IMR-90 (cell line): Measurements from ENCODE around the gene LONP1. TPM values are rescaled to one million over a fixed set of nuclear protein-coding genes. Genes with fewer than 3 reads are reported as not detected.
A peak's percentile ranks its signal among the peaks of the same experiment; 100 is the strongest.

Source experiments
- ATAC-seq: fragments of 200-7000 bp; cut with Tn5 transposase; 2 replicates; pipeline ENCODE4 v1.9.1; 2020; ENCODE audit warnings: low read depth, mild to moderate bottlenecking, moderate library complexity
- BruUV-seq: library from RNA; stranded (reverse); fragments of 400-500 nt; replicated peaks from 2 replicates; lab custom pipeline; 2021; lab: Mats Ljungman, UMichigan
- CTCF ChIA-PET: fragments of 300-600 bp; formaldehyde crosslinking; extraction: SDS; loops from one replicate; lab custom pipeline; 2021; ENCODE audit warnings: antibody characterized with exemption; lab: Yijun Ruan, JAX
- POLR2A ChIA-PET: fragments of 300-600 bp; sonication (Branson Sonifier 250); formaldehyde crosslinking; loops from one replicate; lab custom pipeline; 2022; ENCODE audit warnings: antibody characterized with exemption; ENCODE audit not compliant: unreplicated experiment; lab: Charles Lee
- DNase-seq: peaks from one replicate; pipeline ENCODE4 v3.0.0; 2013
- H2AFZ ChIP-seq: replicated peaks from 2 replicates; pipeline ENCODE3; 2013; ENCODE audit warnings: low read length, mild to moderate bottlenecking; ENCODE audit not compliant: poor library complexity
- H2AK5ac ChIP-seq: 2 replicates; pipeline ENCODE4 v1.6.1; 2013; ENCODE audit warnings: low read depth, low read length, inconsistent platforms
- H2AK9ac ChIP-seq: replicated peaks from 2 replicates; pipeline ENCODE3; 2013; ENCODE audit warnings: mild to moderate bottlenecking, low read depth, low read length, moderate library complexity; ENCODE audit not compliant: poor library complexity
- H2BK120ac ChIP-seq: 2 replicates; pipeline ENCODE4 v1.6.1; 2013; ENCODE audit warnings: low read depth, low read length, inconsistent platforms
- H2BK15ac ChIP-seq: 3 replicates; pipeline ENCODE4 v1.6.1; 2013; ENCODE audit warnings: low read depth, low read length, inconsistent platforms
- H2BK20ac ChIP-seq: 2 replicates; pipeline ENCODE4 v1.6.1; 2013; ENCODE audit warnings: low read depth, mild to moderate bottlenecking, inconsistent platforms, low read length, moderate library complexity
- H2BK5ac ChIP-seq: 2 replicates; pipeline ENCODE4 v1.6.1; 2013; ENCODE audit warnings: mild to moderate bottlenecking, low read depth, low read length, inconsistent platforms; ENCODE audit not compliant: poor library complexity, severe bottlenecking
- H3K14ac ChIP-seq: replicated peaks from 2 replicates; pipeline ENCODE4 v1.6.1; 2013; ENCODE audit warnings: low read depth, low read length, inconsistent platforms
- H3K18ac ChIP-seq: 2 replicates; pipeline ENCODE4 v1.6.1; 2013; ENCODE audit warnings: low read depth, low read length, control low read depth
- H3K23ac ChIP-seq: 2 replicates; pipeline ENCODE4 v1.6.1; 2013; ENCODE audit warnings: low read depth, low read length, inconsistent platforms
- H3K27ac ChIP-seq: 2 replicates; pipeline ENCODE4 v1.5.1; 2013; ENCODE audit warnings: mild to moderate bottlenecking, control low read depth, low read length; ENCODE audit not compliant: insufficient read depth
- H3K27me3 ChIP-seq: 2 replicates; pipeline ENCODE4 v1.6.1; 2013; ENCODE audit warnings: low read length; ENCODE audit not compliant: control insufficient read depth, insufficient read depth
- H3K36me3 ChIP-seq: 2 replicates; pipeline ENCODE4 v1.6.1; 2013; ENCODE audit warnings: low read length, mixed read lengths; ENCODE audit not compliant: control insufficient read depth, insufficient read depth
- H3K4ac ChIP-seq: 2 replicates; pipeline ENCODE4 v1.6.1; 2013; ENCODE audit warnings: low read depth, low read length, inconsistent platforms
- H3K4me1 ChIP-seq: 2 replicates; pipeline ENCODE4 v1.6.1; 2013; ENCODE audit warnings: low read length, mixed read lengths; ENCODE audit not compliant: control insufficient read depth, insufficient read depth
- H3K4me2 ChIP-seq: 2 replicates; pipeline ENCODE4 v1.6.1; 2013; ENCODE audit warnings: low read depth, mild to moderate bottlenecking, control low read depth, low read length, moderate library complexity
- H3K4me3 ChIP-seq: 2 replicates; pipeline ENCODE4 v1.5.1; 2013; ENCODE audit warnings: low read depth, mild to moderate bottlenecking, control low read depth, low read length, moderate library complexity; ENCODE audit not compliant: insufficient read depth
- H3K56ac ChIP-seq: 2 replicates; pipeline ENCODE4 v1.6.1; 2013; ENCODE audit warnings: low read length, inconsistent platforms; ENCODE audit not compliant: insufficient read depth; ENCODE audit errors: extremely low read depth
- H3K79me1 ChIP-seq, 2 experiments: 2 replicates each; pipeline ENCODE4 v1.6.1; 2013; ENCODE audit warnings: low read length in 2 of 2, inconsistent platforms in 1 of 2, low read depth in 1 of 2
- H3K9ac ChIP-seq: 2 replicates; pipeline ENCODE4 v1.6.1; 2013; ENCODE audit warnings: low read depth, low read length, control low read depth
- H3K9me1 ChIP-seq: 2 replicates; pipeline ENCODE4 v1.6.1; 2013; ENCODE audit warnings: low read length, inconsistent platforms; ENCODE audit not compliant: insufficient read depth
- H3K9me3 ChIP-seq: 2 replicates; pipeline ENCODE4 v1.6.1; 2013; ENCODE audit warnings: low read length; ENCODE audit not compliant: control insufficient read depth, insufficient read depth
- H4K20me1 ChIP-seq: 2 replicates; pipeline ENCODE4 v1.6.1; 2013; ENCODE audit warnings: low read length, inconsistent platforms; ENCODE audit not compliant: insufficient read depth
- H4K5ac ChIP-seq: 2 replicates; pipeline ENCODE4 v1.6.1; 2013; ENCODE audit warnings: mild to moderate bottlenecking, low read depth, low read length, control low read depth
- H4K8ac ChIP-seq, 2 experiments: 2 replicates each; pipeline ENCODE4 v1.6.1; 2013; ENCODE audit warnings: low read depth in 2 of 2, low read length in 2 of 2, control low read depth in 1 of 2, inconsistent platforms in 1 of 2
- H4K91ac ChIP-seq: 2 replicates; pipeline ENCODE4 v1.6.1; 2013; ENCODE audit warnings: low read depth, low read length, inconsistent platforms; ENCODE audit not compliant: insufficient read depth
- BHLHE40 ChIP-seq: fragments of 150-350 bp; IDR thresholded peaks from 2 replicates; pipeline ENCODE4 v1.6.1; 2016; ENCODE audit warnings: mild to moderate bottlenecking, low read depth, low read length
- FOS ChIP-seq: fragments of 150-350 bp; IDR thresholded peaks from 2 replicates; pipeline ENCODE4 v1.6.1; 2016; ENCODE audit warnings: low read depth, low read length
- MAFK ChIP-seq: IDR thresholded peaks from 2 replicates; pipeline ENCODE4 v1.6.1; 2012; ENCODE audit warnings: low read depth, low read length, improper control_type of control experiment
- MAZ ChIP-seq: IDR thresholded peaks from 2 replicates; pipeline ENCODE4 v1.6.1; 2012; ENCODE audit warnings: low read depth, mild to moderate bottlenecking, low read length, improper control_type of control experiment, moderate library complexity, borderline replicate concordance
- MXI1 ChIP-seq: IDR thresholded peaks from 2 replicates; pipeline ENCODE4 v1.6.1; 2012; ENCODE audit warnings: low read depth, mild to moderate bottlenecking, low read length, moderate library complexity, borderline replicate concordance
- POLR2A ChIP-seq: IDR thresholded peaks from 2 replicates; pipeline ENCODE4 v1.6.1; 2012; ENCODE audit warnings: mild to moderate bottlenecking, low read depth, low read length
- RAD21 ChIP-seq: IDR thresholded peaks from 2 replicates; pipeline ENCODE4 v1.6.1; 2012; ENCODE audit warnings: low read length, improper control_type of control experiment
- SMC3 ChIP-seq: fragments of 150-350 bp; IDR thresholded peaks from 2 replicates; pipeline ENCODE4 v1.6.1; 2016; ENCODE audit warnings: low read depth, mild to moderate bottlenecking, antibody characterized with exemption, low read length, moderate library complexity
- WGBS, 2 experiments: methylation state at CpG; one replicate each; pipeline versions ENCODE4 v1.1.5 to v1.1.7; 2013; ENCODE audit warnings: missing lambda C conversion rate in 2 of 2; ENCODE audit not compliant: insufficient read length in 1 of 2; ENCODE audit errors: extremely low coverage in 2 of 2; 5-methylcytosine and 5-hydroxymethylcytosine counted together
- dilution Hi-C: fragments of 300-500 bp; cut with HindIII; formaldehyde crosslinking; loops from one replicate; pipeline ENCODE4 v1.14.3; 2018; ENCODE audit warnings: low sequenced_read_pairs; ENCODE audit not compliant: unreplicated experiment
- in situ Hi-C: fragments of 300-500 bp; cut with MboI; formaldehyde crosslinking; loops from 3 replicates; pipeline ENCODE4 v1.14.3; 2019; ENCODE audit warnings: low sequenced_read_pairs, inconsistent platforms, mixed read lengths
- intact Hi-C: fragments of 100-400 bp; cut with micrococcal nuclease; formaldehyde crosslinking; loops from 2 replicates; pipeline ENCODE4 v1.10.0; 2022
- polyA plus RNA-seq, 3 experiments: library from polyadenylated mRNA; depleted of rRNA; stranded (reverse); fragments of >200 nt; gene quantifications; 2 replicates each; pipeline ENCODE4 v1.2.3, GENCODE V29; 2012; ENCODE audit warnings: low replicate concordance in 1 of 3
- total RNA-seq: library from RNA; depleted of rRNA; stranded (reverse); fragments of >200 nt; gene quantifications from 2 replicates; pipeline ENCODE4 v1.2.3, GENCODE V29; 2012
- TF ChIP-seq, protein P1 (sequence below): conservative IDR thresholded peaks from 2 replicates; pipeline ENCODE4 v1.5.1; 2012; ENCODE audit warnings: mild to moderate bottlenecking, low read depth, low read length, improper control_type of control experiment

Gene LONP1
- total and polyA plus RNA-seq, 2 of the 4 experiments (the other 2 are of a cell fraction) = 64.2 to 93.2 TPM

DNA sequence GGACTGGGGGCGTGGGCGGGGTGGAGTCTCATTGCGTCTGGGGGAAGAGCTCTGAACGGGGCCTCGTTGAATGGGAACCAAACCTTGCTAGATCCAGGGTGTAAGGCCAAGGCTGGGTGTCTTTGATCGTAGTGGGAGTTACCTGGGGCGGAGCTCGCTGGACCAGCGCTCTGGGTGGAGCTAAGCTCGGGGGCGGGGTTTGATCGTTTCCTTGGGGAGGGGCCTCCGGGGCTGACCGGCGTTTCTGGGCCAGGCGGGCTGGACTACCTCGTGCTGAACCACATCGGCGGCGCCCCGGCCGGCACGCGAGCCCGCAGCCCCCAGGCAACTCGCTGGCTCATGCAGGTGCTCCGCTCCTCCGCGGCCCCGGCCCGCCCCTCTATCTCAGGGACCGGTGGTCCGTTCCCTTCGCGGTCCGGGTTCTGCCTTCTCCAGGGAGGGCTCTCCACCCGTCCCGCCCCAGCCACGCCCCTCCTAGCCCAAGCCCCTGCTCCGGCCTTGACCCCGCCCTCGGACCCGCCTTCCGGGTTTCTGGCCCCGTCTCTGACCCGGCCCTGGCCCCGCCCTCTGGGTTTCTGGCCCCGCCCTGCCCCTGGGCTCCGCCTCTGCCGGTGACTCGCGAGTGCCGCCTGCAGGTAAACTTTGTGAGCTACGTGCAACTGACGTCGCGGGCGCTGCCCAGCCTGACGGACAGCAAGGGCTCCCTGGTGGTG is 33.1 kb downstream of the LONP1 start:
- peak; percentile 83 for DNase-seq
- H3K4me1 ChIP-seq = no peaks in the 10 kb centered on the region
- no peak overlapping the region for H2BK15ac ChIP-seq
- intact Hi-C loops (no loop called here), dilution Hi-C loops (no loop called here), in situ Hi-C loops (no loop called here)
- peaks cover 6% of the 10 kb centered on the region; the same call in 1 of the 2 replicates for H3K36me3 ChIP-seq
- H3K9me1 ChIP-seq = peaks cover 3% of the 10 kb centered on the region; the same call in 1 of the 2 replicates
- no peak overlapping the region for H2BK5ac ChIP-seq
- ATAC-seq = peak; percentile 87
- 0 out of 2 replicates have a peak overlapping the region, but pooled peaks have one; percentile 13 for H2AK5ac ChIP-seq
- H3K56ac ChIP-seq = no peak overlapping the region
- H2BK120ac ChIP-seq = no peak overlapping the region
- peak overlapping the region; percentile 11; the same call in 1 of the 2 replicates for H3K27ac ChIP-seq
- peak overlapping the region in 1 of 2 experiments; percentile 77; a peak in 1 of 4 replicates for H4K8ac ChIP-seq
- H3K9ac ChIP-seq = peak overlapping the region; percentile 2; the same call in 1 of the 2 replicates
- ChIA-PET POLR2A (interaction anchor here (0.7 kb wide), 1 partner anchor 34 kb away, joined by 5 read pairs; the partner anchor contains the start of gene CATSPERD), CTCF (interaction anchor here (0.5 to 1.5 kb wide), 3 partner anchors 32 to 104 kb away, joined by 3 to 4 read pairs (median 3); partner anchors contain the start of gene DUS3L)
- H3K4me3 ChIP-seq = peak overlapping the region; percentile 65
- no TSS peak for BruUV-seq
- no peak overlapping the region for H3K23ac ChIP-seq
- H3K27me3 ChIP-seq = no peaks in the 10 kb centered on the region
- H2AK9ac ChIP-seq = peak overlapping the region; percentile 47
- WGBS, 2 experiments = 0% methylated on average over 33 of the region's 59 CpGs; no CpG with 5 or more reads in 1 of the 2 experiments
- peaks cover 17% of the 10 kb centered on the region for H4K20me1 ChIP-seq
- no peak overlapping the region for H4K91ac ChIP-seq
- no peak overlapping the region for H4K5ac ChIP-seq
- H2BK20ac ChIP-seq = no peak overlapping the region
- H3K79me1 ChIP-seq = peaks cover 0 to 11% of the 10 kb centered on the region in 2 experiments; a peak in 1 of 4 replicates
- peak overlapping the region; percentile 99 for H2AFZ ChIP-seq
- H3K18ac ChIP-seq = no peak overlapping the region
- TF ChIP-seq POLR2A (0 out of 2 replicates have a peak, but pooled peaks have one; percentile 41), SMC3 (peak; percentile 43), RAD21 (peak; percentile 34), BHLHE40 (peak; percentile 88), MXI1 (peak; percentile 61; the same call in 1 of the 2 replicates), MAFK (no peak), MAZ (peak; percentile 52; the same call in 1 of the 2 replicates), FOS (no peak)
- TF ChIP-seq, protein P1, sequence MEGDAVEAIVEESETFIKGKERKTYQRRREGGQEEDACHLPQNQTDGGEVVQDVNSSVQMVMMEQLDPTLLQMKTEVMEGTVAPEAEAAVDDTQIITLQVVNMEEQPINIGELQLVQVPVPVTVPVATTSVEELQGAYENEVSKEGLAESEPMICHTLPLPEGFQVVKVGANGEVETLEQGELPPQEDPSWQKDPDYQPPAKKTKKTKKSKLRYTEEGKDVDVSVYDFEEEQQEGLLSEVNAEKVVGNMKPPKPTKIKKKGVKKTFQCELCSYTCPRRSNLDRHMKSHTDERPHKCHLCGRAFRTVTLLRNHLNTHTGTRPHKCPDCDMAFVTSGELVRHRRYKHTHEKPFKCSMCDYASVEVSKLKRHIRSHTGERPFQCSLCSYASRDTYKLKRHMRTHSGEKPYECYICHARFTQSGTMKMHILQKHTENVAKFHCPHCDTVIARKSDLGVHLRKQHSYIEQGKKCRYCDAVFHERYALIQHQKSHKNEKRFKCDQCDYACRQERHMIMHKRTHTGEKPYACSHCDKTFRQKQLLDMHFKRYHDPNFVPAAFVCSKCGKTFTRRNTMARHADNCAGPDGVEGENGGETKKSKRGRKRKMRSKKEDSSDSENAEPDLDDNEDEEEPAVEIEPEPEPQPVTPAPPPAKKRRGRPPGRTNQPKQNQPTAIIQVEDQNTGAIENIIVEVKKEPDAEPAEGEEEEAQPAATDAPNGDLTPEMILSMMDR = peak; percentile 86
- H3K4me2 ChIP-seq = peak overlapping the region; percentile 60
- no peak overlapping the region for H3K4ac ChIP-seq
- H3K14ac ChIP-seq = no peak overlapping the region
- H3K9me3 ChIP-seq = no peaks in the 10 kb centered on the region
